SK-N-SH (cell line): ENCODE results near the gene ALG10B. TPM values are rescaled to one million over a fixed set of nuclear protein-coding genes. Genes with fewer than 3 reads are reported as not detected.

Source experiments
- CTCF ChIA-PET: fragments of 300-600, 350-600 bp; formaldehyde crosslinking; extraction: SDS; loops from one replicate; lab custom pipeline; 2021; lab: Yijun Ruan, JAX
- POLR2A ChIA-PET: fragments of 350-600 bp; sonication (Branson Sonifier 250); formaldehyde crosslinking; extraction: SDS; loops from one replicate; lab custom pipeline; 2020; ENCODE audit warnings: antibody characterized with exemption, inconsistent platforms; lab: Yijun Ruan, JAX
- DNase-seq: peaks from one replicate; pipeline ENCODE4 v3.0.0; 2012
- H2AFZ ChIP-seq: fragments of 200-600 bp; sonication (generic); 2 replicates; pipeline ENCODE4 v1.8.1; 2016; ENCODE audit warnings: antibody characterized with exemption, mild to moderate bottlenecking, low read depth
- H3F3A ChIP-seq: fragments of 200-600 bp; sonication (generic); replicated peaks from 2 replicates; pipeline ENCODE3; 2016; ENCODE audit warnings: antibody characterized with exemption, mild to moderate bottlenecking; ENCODE audit not compliant: insufficient read depth
- H3K27ac ChIP-seq, 2 experiments: fragments of 200-500 bp in 1 of 2; fragments of 200-600 bp in 1 of 2; sonication (Bioruptor generic) in 1 of 2; sonication (generic), shearing (Covaris generic) in 1 of 2; 2 replicates each; pipeline versions ENCODE4 v1.5.1 to v1.6.1; 2014 to 2016; ENCODE audit warnings: low read depth in 2 of 2, inconsistent platforms in 1 of 2, low read length in 1 of 2, mild to moderate bottlenecking in 1 of 2, mixed read lengths in 1 of 2
- H3K27me3 ChIP-seq: fragments of 200-600 bp; sonication (generic), shearing (Covaris generic); 2 replicates; pipeline ENCODE4 v1.6.1; 2016; ENCODE audit warnings: mixed run types; ENCODE audit not compliant: insufficient read depth
- H3K36me3 ChIP-seq, 2 experiments: fragments of 200-500 bp in 1 of 2; fragments of 200-600 bp in 1 of 2; sonication (Bioruptor generic) in 1 of 2; sonication (generic) in 1 of 2; replicated peaks in 1 of 2; 2 replicates each; pipeline versions ENCODE3 to v1.5.1; 2014 to 2016; ENCODE audit warnings: low read length in 1 of 2, mild to moderate bottlenecking in 1 of 2; ENCODE audit not compliant: insufficient read depth in 2 of 2, control insufficient read depth in 1 of 2
- H3K4me1 ChIP-seq, 2 experiments: fragments of 200-500 bp in 1 of 2; fragments of 200-600 bp in 1 of 2; sonication (Bioruptor generic) in 1 of 2; sonication (generic), shearing (Covaris generic) in 1 of 2; 2 replicates each; pipeline versions ENCODE4 v1.5.1 to v1.6.1; 2014 to 2016; ENCODE audit warnings: low read depth in 1 of 2, low read length in 1 of 2, mixed run types in 1 of 2; ENCODE audit not compliant: insufficient read depth in 2 of 2, control insufficient read depth in 1 of 2
- H3K4me2 ChIP-seq: fragments of 200-600 bp; sonication (generic), shearing (Covaris generic); 2 replicates; pipeline ENCODE4 v1.6.1; 2017; ENCODE audit warnings: mixed run types
- H3K4me3 ChIP-seq, 2 experiments: fragments of 200-500 bp in 1 of 2; fragments of 200-600 bp in 1 of 2; sonication (Bioruptor generic) in 1 of 2; sonication (generic), shearing (Covaris generic) in 1 of 2; 2 replicates each; pipeline versions ENCODE4 v1.5.1 to v1.8.1; 2014 to 2016; ENCODE audit warnings: low read depth in 2 of 2, inconsistent platforms in 1 of 2, low read length in 1 of 2, mild to moderate bottlenecking in 1 of 2, mixed read lengths in 1 of 2, moderate library complexity in 1 of 2
- H3K79me2 ChIP-seq: fragments of 200-600 bp; sonication (generic); 2 replicates; pipeline ENCODE4 v1.8.1; 2017; ENCODE audit warnings: mild to moderate bottlenecking; ENCODE audit not compliant: insufficient read depth
- H3K9ac ChIP-seq: fragments of 200-600 bp; sonication (generic); 2 replicates; pipeline ENCODE4 v1.6.1; 2017; ENCODE audit warnings: mixed run types
- H3K9me2 ChIP-seq: fragments of 200-600 bp; sonication (generic); 2 replicates; pipeline ENCODE4 v1.6.1; 2017; ENCODE audit warnings: mixed run types
- H3K9me3 ChIP-seq: fragments of 200-600 bp; sonication (generic); 2 replicates; pipeline ENCODE4 v1.6.1; 2017; ENCODE audit warnings: mixed run types, mild to moderate bottlenecking, moderate library complexity
- H4K20me1 ChIP-seq: fragments of 200-600 bp; sonication (generic); 2 replicates; pipeline ENCODE4 v1.6.1; 2017; ENCODE audit warnings: mild to moderate bottlenecking, mixed run types; ENCODE audit not compliant: insufficient read depth
- CHD2 ChIP-seq: fragments of 150-350 bp; IDR thresholded peaks from 2 replicates; pipeline ENCODE4 v1.6.1; 2018; ENCODE audit warnings: low read length; ENCODE audit not compliant: partially characterized antibody
- EP300 ChIP-seq, 2 experiments: IDR thresholded peaks; 2 replicates each; pipeline versions ENCODE4 v1.4.0 to v1.6.1; 2012; ENCODE audit warnings: borderline replicate concordance in 1 of 2, low read depth in 1 of 2, low read length in 1 of 2
- FOXM1 ChIP-seq: IDR thresholded peaks from 2 replicates; pipeline ENCODE4 v1.4.0; 2012; ENCODE audit warnings: low read depth, mild to moderate bottlenecking
- GATA2 ChIP-seq: sonication (generic); formaldehyde crosslinking; IDR thresholded peaks from 2 replicates; pipeline ENCODE4 v1.5.0; 2020; ENCODE audit warnings: mild to moderate bottlenecking, missing genetic modification reagents
- JUND ChIP-seq: IDR thresholded peaks from 2 replicates; pipeline ENCODE4 v1.4.0; 2012
- MXI1 ChIP-seq: IDR thresholded peaks from 2 replicates; pipeline ENCODE4 v1.6.1; 2012; ENCODE audit warnings: mild to moderate bottlenecking, low read depth, low read length, improper control_type of control experiment
- NFIC ChIP-seq: IDR thresholded peaks from 2 replicates; pipeline ENCODE4 v1.4.0; 2012; ENCODE audit warnings: borderline replicate concordance
- RAD21 ChIP-seq: IDR thresholded peaks from 2 replicates; pipeline ENCODE4 v1.6.1; 2012; ENCODE audit warnings: mild to moderate bottlenecking, low read length
- RFX5 ChIP-seq: IDR thresholded peaks from 2 replicates; pipeline ENCODE4 v1.6.1; 2012; ENCODE audit warnings: mild to moderate bottlenecking, improper control_type of control experiment, low read length
- RXRA ChIP-seq: IDR thresholded peaks from 2 replicates; pipeline ENCODE4 v1.4.0; 2012; ENCODE audit warnings: low read depth, mild to moderate bottlenecking, borderline replicate concordance
- SIN3A ChIP-seq: IDR thresholded peaks from 2 replicates; pipeline ENCODE4 v1.6.1; 2012; ENCODE audit warnings: low read depth, mild to moderate bottlenecking, low read length, moderate library complexity, borderline replicate concordance
- SMC3 ChIP-seq: IDR thresholded peaks from 2 replicates; pipeline ENCODE4 v1.6.1; 2012; ENCODE audit warnings: low read depth, low read length, improper control_type of control experiment
- TEAD4 ChIP-seq: IDR thresholded peaks from 2 replicates; pipeline ENCODE4 v1.4.0; 2012; ENCODE audit warnings: mild to moderate bottlenecking, borderline replicate concordance; ENCODE audit not compliant: insufficient read depth
- YY1 ChIP-seq: IDR thresholded peaks from 2 replicates; pipeline ENCODE4 v1.4.0; 2012; ENCODE audit warnings: low read depth, mild to moderate bottlenecking
- WGBS: methylation state at CpG from one replicate; pipeline ENCODE4 v1.1.6; 2017; ENCODE audit warnings: low lambda C conversion rate; 5-methylcytosine and 5-hydroxymethylcytosine counted together
- polyA plus RNA-seq, 3 experiments: library from polyadenylated mRNA; depleted of rRNA; stranded (reverse); fragments of >200 nt; gene quantifications; 2 replicates each; pipeline ENCODE4 v1.2.3, GENCODE V29; 2012
- TF ChIP-seq, protein P1 (sequence below): IDR thresholded peaks from 2 replicates; pipeline ENCODE4 v1.4.0; 2012; ENCODE audit warnings: low read depth
- TF ChIP-seq, protein P2 (sequence below): fragments of 150-350 bp; IDR thresholded peaks from 2 replicates; pipeline ENCODE4 v1.6.1; 2017; ENCODE audit warnings: antibody characterized with exemption, low read length, low read depth, borderline replicate concordance
- TF ChIP-seq, protein P3 (sequence below): fragments of 200-600 bp; sonication (generic); IDR thresholded peaks from 2 replicates; pipeline ENCODE4 v1.6.1; 2017; ENCODE audit warnings: antibody characterized with exemption, mild to moderate bottlenecking, moderate library complexity

The ALG10B gene
- polyA plus RNA-seq, 1 of the 3 experiments (the other 2 are of a cell fraction) = 2.6 TPM

DNA sequence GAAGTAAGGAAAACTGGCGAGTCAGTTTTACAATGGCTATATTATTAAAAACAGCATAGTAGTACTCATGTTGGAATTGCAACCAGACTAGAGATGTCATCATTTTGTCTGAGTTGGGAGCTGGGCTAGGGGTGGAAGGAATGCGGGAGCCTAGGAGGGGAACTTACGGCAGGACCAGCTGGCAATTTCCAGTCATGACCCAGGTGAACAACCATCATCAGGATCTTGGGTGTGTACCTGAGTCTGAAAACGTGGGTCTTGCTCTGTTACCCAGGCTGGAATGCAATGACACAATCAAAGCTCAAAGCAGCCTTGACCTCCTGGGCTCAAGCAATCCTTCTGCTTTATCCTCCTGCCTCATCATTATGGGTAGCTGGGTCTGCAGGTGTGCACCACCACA lies 50.9 kb downstream of the ALG10B start:
- POLR2A ChIA-PET = interaction anchor here (0.6 kb wide), 1 partner anchor 18 kb away, joined by 3 read pairs; no protein-coding TSS in a partner anchor
- no peak overlapping the region for H2AFZ ChIP-seq
- H3K9ac ChIP-seq = no peak overlapping the region
- H3F3A ChIP-seq = no peaks in the 10 kb centered on the region
- no peak overlapping the region for H3K27ac ChIP-seq
- H3K4me1 ChIP-seq = no peaks in the 10 kb centered on the region
- no peaks in the 10 kb centered on the region for H3K36me3 ChIP-seq
- H3K4me3 ChIP-seq = no peak overlapping the region
- 17% methylated on average over 4 of the region's 4 CpGs for WGBS
- CTCF ChIA-PET = no interaction called here
- no peak overlapping the region for H3K4me2 ChIP-seq
- no peaks in the 10 kb centered on the region for H3K9me3 ChIP-seq
- H4K20me1 ChIP-seq = no peaks in the 10 kb centered on the region
- TF ChIP-seq FOXM1 (no peak), MXI1 (no peak), EP300 (IDR thresholded peaks at IDR 0.05; ENCODE audit: borderline replicate concordance in 1 of 2, low read depth in 1 of 2, low read length in 1 of 2) (no peak), GATA2 (no peak), RAD21 (no peak), SIN3A (no peak), NFIC (no peak)
- TF ChIP-seq, protein P1, sequence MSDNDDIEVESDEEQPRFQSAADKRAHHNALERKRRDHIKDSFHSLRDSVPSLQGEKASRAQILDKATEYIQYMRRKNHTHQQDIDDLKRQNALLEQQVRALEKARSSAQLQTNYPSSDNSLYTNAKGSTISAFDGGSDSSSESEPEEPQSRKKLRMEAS = no peak
- no peaks in the 10 kb centered on the region for H3K9me2 ChIP-seq
- H3K79me2 ChIP-seq = no peaks in the 10 kb centered on the region
- no peaks in the 10 kb centered on the region for H3K27me3 ChIP-seq
- no peak for DNase-seq

DNA sequence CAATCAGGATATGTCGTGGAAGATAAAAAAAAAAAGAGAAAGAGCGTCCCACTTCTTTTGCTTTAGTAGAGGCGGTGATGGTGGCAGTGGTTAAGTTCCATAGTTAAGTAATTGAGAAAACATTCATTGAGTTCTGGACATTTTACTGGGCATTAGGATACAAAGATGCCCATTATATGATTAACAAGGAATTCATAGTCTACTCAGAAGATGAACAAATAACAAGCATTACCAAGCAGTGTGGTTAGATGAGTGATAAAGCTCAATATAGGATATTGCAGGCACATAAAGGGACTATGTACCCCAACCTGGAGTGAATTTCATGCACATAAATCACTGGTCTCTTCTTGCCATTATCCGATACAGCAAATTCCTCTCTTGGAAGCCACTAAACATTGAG lies 53.7 kb downstream of the ALG10B start:
- 24% methylated on average over 4 of the region's 4 CpGs for whole genome bisulfite sequencing
- H3K4me2 ChIP-seq = no peak overlapping the region
- no peaks in the 10 kb centered on the region for H3K9me3 ChIP-seq
- CTCF ChIA-PET = no interaction called here
- TF ChIP-seq TEAD4 = no peak
- no peak for TF ChIP-seq SIN3A
- no peak for TF ChIP-seq SMC3
- no peak for TF ChIP-seq RFX5
- TF ChIP-seq GATA2 = no peak
- TF ChIP-seq JUND = no peak
- TF ChIP-seq CHD2 = no peak
- TF ChIP-seq, protein P2, sequence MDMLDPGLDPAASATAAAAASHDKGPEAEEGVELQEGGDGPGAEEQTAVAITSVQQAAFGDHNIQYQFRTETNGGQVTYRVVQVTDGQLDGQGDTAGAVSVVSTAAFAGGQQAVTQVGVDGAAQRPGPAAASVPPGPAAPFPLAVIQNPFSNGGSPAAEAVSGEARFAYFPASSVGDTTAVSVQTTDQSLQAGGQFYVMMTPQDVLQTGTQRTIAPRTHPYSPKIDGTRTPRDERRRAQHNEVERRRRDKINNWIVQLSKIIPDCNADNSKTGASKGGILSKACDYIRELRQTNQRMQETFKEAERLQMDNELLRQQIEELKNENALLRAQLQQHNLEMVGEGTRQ = no peak
- TF ChIP-seq RAD21 = no peak
- TF ChIP-seq, protein P3, sequence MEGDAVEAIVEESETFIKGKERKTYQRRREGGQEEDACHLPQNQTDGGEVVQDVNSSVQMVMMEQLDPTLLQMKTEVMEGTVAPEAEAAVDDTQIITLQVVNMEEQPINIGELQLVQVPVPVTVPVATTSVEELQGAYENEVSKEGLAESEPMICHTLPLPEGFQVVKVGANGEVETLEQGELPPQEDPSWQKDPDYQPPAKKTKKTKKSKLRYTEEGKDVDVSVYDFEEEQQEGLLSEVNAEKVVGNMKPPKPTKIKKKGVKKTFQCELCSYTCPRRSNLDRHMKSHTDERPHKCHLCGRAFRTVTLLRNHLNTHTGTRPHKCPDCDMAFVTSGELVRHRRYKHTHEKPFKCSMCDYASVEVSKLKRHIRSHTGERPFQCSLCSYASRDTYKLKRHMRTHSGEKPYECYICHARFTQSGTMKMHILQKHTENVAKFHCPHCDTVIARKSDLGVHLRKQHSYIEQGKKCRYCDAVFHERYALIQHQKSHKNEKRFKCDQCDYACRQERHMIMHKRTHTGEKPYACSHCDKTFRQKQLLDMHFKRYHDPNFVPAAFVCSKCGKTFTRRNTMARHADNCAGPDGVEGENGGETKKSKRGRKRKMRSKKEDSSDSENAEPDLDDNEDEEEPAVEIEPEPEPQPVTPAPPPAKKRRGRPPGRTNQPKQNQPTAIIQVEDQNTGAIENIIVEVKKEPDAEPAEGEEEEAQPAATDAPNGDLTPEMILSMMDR = no peak
- no peak for TF ChIP-seq YY1
- no peak for TF ChIP-seq RXRA
- TF ChIP-seq MXI1 = no peak
- TF ChIP-seq EP300 (IDR thresholded peaks at IDR 0.05; ENCODE audit: borderline replicate concordance in 1 of 2, low read depth in 1 of 2, low read length in 1 of 2) = no peak
- TF ChIP-seq, all 33 proteins: peak for 0
- Histone ChIP-seq H3K9me2 (no peaks in the 10 kb centered on the region), H3K79me2 (no peaks in the 10 kb centered on the region), H3F3A (no peaks in the 10 kb centered on the region), H3K27ac (no peak overlapping the region), H3K9ac (no peak overlapping the region), H3K4me1 (no peaks in the 10 kb centered on the region), H3K36me3 (no peaks in the 10 kb centered on the region), H3K4me3 (no peak overlapping the region), H3K27me3 (no peaks in the 10 kb centered on the region), H2AFZ (no peak overlapping the region), H4K20me1 (no peaks in the 10 kb centered on the region)
- POLR2A ChIA-PET = no interaction called here
- DNase-seq = no peak
